ENCODE data around the gene MOB3A. TPM values are rescaled to one million over a fixed set of nuclear protein-coding genes. Genes with fewer than 3 reads are reported as not detected.

Gene MOB3A
- total RNA-seq, 4 donors from 2014 or later: 18.7 to 74.2 (median 46.1) TPM

- peak; percentile 50 for DNase-seq
- Histone ChIP-seq H3K27me3 (no peaks in the 10 kb centered on the region), H3K36me3 (peaks cover 0 to 41% (median 14%) of the 10 kb centered on the region in 4 donors), H3K4me3 (peak overlapping the region in 3 of 4 donors; percentile 8 to 40 (median 27)), H3K27ac (peak overlapping the region; percentile 89 to 99 (median 96)), H3K9me3 (no peaks in the 10 kb centered on the region), H3K4me1 (peaks cover 53 to 67% (median 56%) of the 10 kb centered on the region in 4 donors)
- intact Hi-C loops (cut with DNase I; ENCODE audit: low total_unique reads): no loop called here
- 25 to 100% methylated on average over 1 to 29 of the region's 29 CpGs for WGBS, 2 donors (ENCODE audit: low coverage in 1 of 2)
- in situ Hi-C loops (cut with MboI; ENCODE audit: low pct_ligation_motif_present in 1 of 4, low pct_unique_long_range_greater_than_20kb in 1 of 4, low sequenced_read_pairs in 3 of 4): no loop called here
- no peak for TF ChIP-seq POLR2A (IDR thresholded peaks at IDR 0.05)
- no peak for TF ChIP-seq CTCF (IDR thresholded peaks at IDR 0.05)
- no peak for TF ChIP-seq EP300 (IDR thresholded peaks at IDR 0.05; ENCODE audit: low read depth)
- no peak for TF ChIP-seq POLR2AphosphoS5 (IDR thresholded peaks at IDR 0.05)
Observed at GRCh38 chr19:2042485-2043250, 53.5 kb downstream of the MOB3A start.

- TF ChIP-seq POLR2A (IDR thresholded peaks at IDR 0.05): peak; percentile 44
- no peak for TF ChIP-seq CTCF (IDR thresholded peaks at IDR 0.05)
- TF ChIP-seq EP300 (IDR thresholded peaks at IDR 0.05; ENCODE audit: low read depth): peak; percentile 53
- TF ChIP-seq POLR2AphosphoS5 (IDR thresholded peaks at IDR 0.05): peak; percentile 57 to 82 (median 79)
- peak overlapping the region; percentile 0 to 44 (median 34) for H3K4me3 ChIP-seq
- peaks cover 0 to 41% (median 14%) of the 10 kb centered on the region in 4 donors for H3K36me3 ChIP-seq
Observed at GRCh38 chr19:2041683-2042484, 54.2 kb downstream of the MOB3A start.

GRCh38 chr19:2041433-2041682 is 54.8 kb downstream of the MOB3A start:
- peak overlapping the region; percentile 89 to 99 (median 96) for H3K27ac ChIP-seq
- peaks cover 40 to 54% (median 43%) of the 10 kb centered on the region in 4 donors for H3K4me1 ChIP-seq
- H3K27me3 ChIP-seq: no peaks in the 10 kb centered on the region
- TF ChIP-seq CTCF (IDR thresholded peaks at IDR 0.05): no peak
- no peak for TF ChIP-seq POLR2AphosphoS5 (IDR thresholded peaks at IDR 0.05)
- TF ChIP-seq EP300 (IDR thresholded peaks at IDR 0.05; ENCODE audit: low read depth): no peak
- no peak for TF ChIP-seq POLR2A (IDR thresholded peaks at IDR 0.05)
- peaks cover 0 to 37% (median 14%) of the 10 kb centered on the region in 4 donors for H3K36me3 ChIP-seq
- WGBS, 2 donors (ENCODE audit: low coverage in 1 of 2): 65% methylated on average over 6 of the region's 6 CpGs; no CpG with 5 or more reads in 1 of the 2 donors
- in situ Hi-C loops (cut with MboI; ENCODE audit: low pct_ligation_motif_present in 1 of 4, low pct_unique_long_range_greater_than_20kb in 1 of 4, low sequenced_read_pairs in 3 of 4) (no loop called here), intact Hi-C loops (cut with DNase I; ENCODE audit: low total_unique reads) (no loop called here)
- no peak for DNase-seq
- peak overlapping the region in 3 of 4 donors; percentile 0 to 44 (median 36) for H3K4me3 ChIP-seq
- no peaks in the 10 kb centered on the region for H3K9me3 ChIP-seq

More at GRCh38 chr19:2041683-2042484, 54.2 kb downstream of the MOB3A start:
- peak overlapping the region; percentile 89 to 99 (median 96) for H3K27ac ChIP-seq
- intact Hi-C loops (cut with DNase I; ENCODE audit: low total_unique reads) (no loop called here), in situ Hi-C loops (cut with MboI; ENCODE audit: low pct_ligation_motif_present in 1 of 4, low pct_unique_long_range_greater_than_20kb in 1 of 4, low sequenced_read_pairs in 3 of 4) (no loop called here)
- 8% methylated on average over 45 of the region's 77 CpGs; no CpG with 5 or more reads in 1 of the 2 donors for WGBS, 2 donors (ENCODE audit: low coverage in 1 of 2)
- no peaks in the 10 kb centered on the region for H3K9me3 ChIP-seq
- DNase-seq: peak; percentile 99
- H3K4me1 ChIP-seq: peaks cover 45 to 59% (median 48%) of the 10 kb centered on the region in 4 donors
- no peaks in the 10 kb centered on the region for H3K27me3 ChIP-seq

Data from transverse colon (tissue), 4 donors.